Smooth muscle cell (in vitro differentiated cells): Measurements from ENCODE around the gene TRIM46. TPM values are rescaled to one million over a fixed set of nuclear protein-coding genes. Genes with fewer than 3 reads are reported as not detected.

Experiments
- DNase-seq: peaks from one replicate; lab custom pipeline; 2025; ENCODE audit not compliant: unreplicated experiment; lab: John Stamatoyannopoulos, UW
- H2AFZ ChIP-seq: fragments of 200-600 bp; sonication (generic); 2 replicates; pipeline ENCODE4 v1.6.0; 2016; ENCODE audit warnings: antibody characterized with exemption, low read depth, mild to moderate bottlenecking
- H3F3A ChIP-seq: fragments of 200-600 bp; sonication (generic); 2 replicates; pipeline ENCODE4 v1.6.0; 2017; ENCODE audit warnings: antibody characterized with exemption, low read depth
- H3K27ac ChIP-seq: fragments of 200-600 bp; sonication (generic); 2 replicates; pipeline ENCODE4 v1.5.1; 2016; ENCODE audit warnings: low read depth, mild to moderate bottlenecking
- H3K27me3 ChIP-seq: fragments of 200-600 bp; sonication (generic); 2 replicates; pipeline ENCODE4 v1.6.1; 2016; ENCODE audit warnings: low read depth, mild to moderate bottlenecking
- H3K36me3 ChIP-seq: fragments of 200-600 bp; sonication (generic); 2 replicates; pipeline ENCODE4 v1.5.1; 2016; ENCODE audit warnings: low read depth
- H3K4me1 ChIP-seq: fragments of 200-600 bp; sonication (generic); 2 replicates; pipeline ENCODE4 v1.5.1; 2016; ENCODE audit warnings: low read depth
- H3K4me2 ChIP-seq: fragments of 200-600 bp; sonication (generic); 2 replicates; pipeline ENCODE4 v1.6.0; 2016; ENCODE audit warnings: mild to moderate bottlenecking
- H3K4me3 ChIP-seq: fragments of 200-600 bp; sonication (generic); 2 replicates; pipeline ENCODE4 v1.5.1; 2016; ENCODE audit warnings: mild to moderate bottlenecking
- H3K79me2 ChIP-seq: fragments of 200-600 bp; sonication (generic); 2 replicates; pipeline ENCODE4 v1.6.0; 2016; ENCODE audit warnings: low read depth, mild to moderate bottlenecking
- H3K9ac ChIP-seq: fragments of 200-600 bp; sonication (generic); 2 replicates; pipeline ENCODE4 v1.6.0; 2016; ENCODE audit warnings: low read depth
- H3K9me3 ChIP-seq: fragments of 200-600 bp; sonication (generic); replicated peaks from 2 replicates; pipeline ENCODE4 v1.5.1; 2016; ENCODE audit warnings: low read depth
- H4K20me1 ChIP-seq: fragments of 200-600 bp; sonication (generic); 2 replicates; pipeline ENCODE4 v1.6.0; 2016; ENCODE audit warnings: low read depth
- CTCF ChIP-seq: fragments of 200-600 bp; sonication (generic); IDR thresholded peaks from 2 replicates; pipeline ENCODE4 v1.5.1; 2017; ENCODE audit warnings: borderline replicate concordance, mild to moderate bottlenecking, antibody characterized with exemption; ENCODE audit not compliant: insufficient read depth, poor library complexity, severe bottlenecking
- WGBS: methylation state at CpG from one replicate; pipeline ENCODE4 v1.1.7; 2016; ENCODE audit warnings: low lambda C conversion rate; 5-methylcytosine and 5-hydroxymethylcytosine counted together
- polyA plus RNA-seq: library from polyadenylated mRNA; unstranded; fragments of >200 nt; fragmentation: Nextera tagmentation; extraction: Ambion mirVana; gene quantifications from 2 replicates; pipeline ENCODE4 v1.2.1, GENCODE V29; 2016
- total RNA-seq: library from RNA; depleted of rRNA; stranded (reverse); fragments of >200 nt; gene quantifications from 2 replicates; pipeline ENCODE4 v1.2.3, GENCODE V29; 2014

The TRIM46 gene, protein sequence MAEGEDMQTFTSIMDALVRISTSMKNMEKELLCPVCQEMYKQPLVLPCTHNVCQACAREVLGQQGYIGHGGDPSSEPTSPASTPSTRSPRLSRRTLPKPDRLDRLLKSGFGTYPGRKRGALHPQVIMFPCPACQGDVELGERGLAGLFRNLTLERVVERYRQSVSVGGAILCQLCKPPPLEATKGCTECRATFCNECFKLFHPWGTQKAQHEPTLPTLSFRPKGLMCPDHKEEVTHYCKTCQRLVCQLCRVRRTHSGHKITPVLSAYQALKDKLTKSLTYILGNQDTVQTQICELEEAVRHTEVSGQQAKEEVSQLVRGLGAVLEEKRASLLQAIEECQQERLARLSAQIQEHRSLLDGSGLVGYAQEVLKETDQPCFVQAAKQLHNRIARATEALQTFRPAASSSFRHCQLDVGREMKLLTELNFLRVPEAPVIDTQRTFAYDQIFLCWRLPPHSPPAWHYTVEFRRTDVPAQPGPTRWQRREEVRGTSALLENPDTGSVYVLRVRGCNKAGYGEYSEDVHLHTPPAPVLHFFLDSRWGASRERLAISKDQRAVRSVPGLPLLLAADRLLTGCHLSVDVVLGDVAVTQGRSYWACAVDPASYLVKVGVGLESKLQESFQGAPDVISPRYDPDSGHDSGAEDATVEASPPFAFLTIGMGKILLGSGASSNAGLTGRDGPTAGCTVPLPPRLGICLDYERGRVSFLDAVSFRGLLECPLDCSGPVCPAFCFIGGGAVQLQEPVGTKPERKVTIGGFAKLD
- 1.5 and 3.8 TPM in 2 replicates for total RNA-seq
- polyA plus RNA-seq, result 3.6 and 4.3 TPM in 2 replicates

DNA sequence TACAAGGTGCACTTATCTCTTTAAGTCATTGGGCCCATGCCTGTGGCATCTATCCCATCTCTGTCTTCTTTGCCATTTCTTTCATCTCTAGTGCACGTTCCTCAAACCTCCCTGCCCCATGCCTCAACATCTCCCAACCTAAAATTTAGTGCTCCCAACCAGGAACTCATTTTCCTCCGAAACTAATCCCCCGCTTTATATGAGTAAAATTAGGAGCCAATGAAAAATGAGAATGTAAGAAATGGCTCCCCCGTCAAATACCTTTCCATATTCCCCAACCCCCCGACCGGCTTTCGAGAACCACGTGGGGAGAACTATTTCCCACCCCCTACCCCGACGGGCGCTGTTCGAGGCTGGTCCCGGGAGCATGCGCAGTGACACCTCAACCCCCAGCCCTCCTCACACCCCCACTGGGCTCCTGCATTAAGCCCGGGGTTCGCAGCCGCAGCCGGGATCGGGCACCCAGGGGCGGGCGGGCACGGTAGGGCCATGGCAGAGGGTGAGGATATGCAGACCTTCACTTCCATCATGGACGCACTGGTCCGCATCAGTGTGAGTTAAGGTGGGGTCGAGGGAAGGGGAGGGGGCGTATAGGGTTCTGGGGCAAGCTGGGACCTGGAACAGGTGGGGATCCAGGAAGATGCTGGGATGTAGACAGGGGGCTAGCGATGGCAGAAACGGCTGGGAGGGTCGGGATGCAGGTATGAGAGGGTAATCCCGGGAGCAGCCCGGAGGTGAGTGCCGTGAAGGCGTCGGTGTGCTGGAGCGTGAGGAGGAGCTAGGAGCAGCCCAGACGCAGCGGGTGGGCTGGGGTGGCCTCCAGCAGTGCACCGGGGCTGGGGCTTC, at the start of gene TRIM46:
Gene TRIM46, plus strand, starts transcription at position 372 of the 846 bp plus-strand sequence. Its CDS starts 118 bp downstream, at position 490.
- Histone ChIP-seq H3K9ac (peak within 1 kb of the TSS; percentile 91), H3K36me3 (no peaks in the 10 kb centered on the region), H3K4me3 (peak within 1 kb of the TSS; percentile 74), H4K20me1 (no peaks in the 10 kb centered on the region), H3K27me3 (no peaks in the 10 kb centered on the region), H3K9me3 (no peaks in the 10 kb centered on the region), H3K79me2 (peaks cover 16% of the 10 kb centered on the region), H2AFZ (peak within 1 kb of the TSS; percentile 79), H3F3A (no peaks in the 10 kb centered on the region), H3K27ac (peak within 1 kb of the TSS; percentile 82), H3K4me1 (peaks cover 5% of the 10 kb centered on the region), H3K4me2 (peak within 1 kb of the TSS; percentile 87)
- WGBS, result 2% methylated on average over 30 of the region's 38 CpGs
- no peak for DNase-seq
- TF ChIP-seq CTCF, result no peak

DNA sequence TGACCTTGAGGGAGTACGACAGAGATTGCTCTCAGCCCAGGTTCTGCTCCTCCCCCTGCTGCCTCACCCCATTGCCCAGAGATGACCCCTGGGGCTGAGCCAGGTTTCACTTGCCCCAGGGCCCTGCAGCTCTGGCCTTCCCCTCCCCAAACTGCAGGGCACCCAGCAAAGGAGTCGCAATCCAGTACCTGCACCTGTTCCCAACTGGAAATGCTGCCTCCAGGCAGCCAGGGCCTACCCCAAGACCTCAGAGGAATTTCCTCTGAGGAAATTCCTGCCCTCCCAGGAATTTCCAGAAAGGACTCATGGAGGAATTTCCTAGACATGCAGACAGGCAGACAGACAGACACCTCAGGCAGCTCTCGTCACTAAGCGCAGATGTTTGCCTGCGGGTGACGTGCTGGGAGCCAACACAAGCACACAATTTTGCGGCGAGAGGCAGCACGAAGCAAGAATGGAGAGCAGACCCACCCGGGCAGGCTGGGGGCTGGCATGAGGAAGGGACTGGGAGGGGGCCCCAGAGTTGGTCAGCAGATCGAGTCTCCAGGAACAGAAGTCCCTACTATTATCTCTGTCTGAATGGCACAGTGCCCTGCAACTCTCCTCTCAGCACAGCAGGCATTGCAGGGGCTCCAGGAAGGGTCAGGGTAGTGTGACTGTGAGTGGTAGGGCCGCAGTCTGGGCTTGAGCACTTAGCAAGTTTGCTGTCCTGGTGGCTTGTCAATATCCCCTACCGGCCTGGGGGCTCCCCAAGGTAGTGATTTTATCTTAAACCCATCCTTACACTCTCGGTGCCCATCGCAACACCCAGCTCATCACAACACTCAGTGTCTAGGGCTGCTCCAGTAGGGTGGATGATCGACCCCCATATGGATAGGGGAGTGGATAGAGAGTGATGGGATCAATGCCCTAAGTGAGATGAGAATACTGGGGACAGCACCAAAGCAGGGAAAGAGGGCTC, 48.9 kb upstream of the TRIM46 start:
- Histone ChIP-seq H2AFZ (no peak overlapping the region), H3K36me3 (no peaks in the 10 kb centered on the region), H3K9ac (no peak overlapping the region), H3K27ac (peak overlapping the region; percentile 19), H4K20me1 (no peaks in the 10 kb centered on the region), H3K4me3 (no peak overlapping the region), H3K4me2 (no peak overlapping the region), H3K9me3 (no peaks in the 10 kb centered on the region), H3K4me1 (peaks cover 35% of the 10 kb centered on the region), H3K27me3 (peaks cover 5% of the 10 kb centered on the region), H3F3A (no peaks in the 10 kb centered on the region), H3K79me2 (peaks cover 8% of the 10 kb centered on the region)
- no peak for DNase-seq
- WGBS, result 54% methylated on average over 16 of the region's 16 CpGs
- no peak for TF ChIP-seq CTCF

- peaks cover 8% of the 10 kb centered on the region for H3K79me2 ChIP-seq
- WGBS, result 49% methylated on average over 11 of the region's 11 CpGs
- no peak for TF ChIP-seq CTCF
- H4K20me1 ChIP-seq, result no peaks in the 10 kb centered on the region
- no peak overlapping the region for H3K27ac ChIP-seq
- H3K4me1 ChIP-seq, result peaks cover 40% of the 10 kb centered on the region
- no peak for DNase-seq
- no peak overlapping the region for H3K4me3 ChIP-seq
- H3K9ac ChIP-seq, result no peak overlapping the region
- H3K9me3 ChIP-seq, result no peaks in the 10 kb centered on the region
- H3K27me3 ChIP-seq, result peaks cover 5% of the 10 kb centered on the region
- H3F3A ChIP-seq, result no peaks in the 10 kb centered on the region
- no peaks in the 10 kb centered on the region for H3K36me3 ChIP-seq
- H3K4me2 ChIP-seq, result peak overlapping the region; percentile 88
- H2AFZ ChIP-seq, result no peak overlapping the region
These were observed 48.1 kb upstream of the TRIM46 start for GRCh38 chr1:155125511-155125945.
